Stimulated activated CD4-positive, alpha-beta T cell treated with anti-CD3 and anti-CD28 coated beads, Interleukin-2, amount 100 ng/mL, for 4 hours (primary cell): ENCODE results near the gene DPF3.

Experiments used
- DNase-seq: peaks from one replicate; pipeline ENCODE4 v3.0.0-alpha.2; 2020; ENCODE audit warnings: low read depth

The DPF3 gene

GRCh38 chr14:72742838-72743195, 151.1 kb downstream of the DPF3 start:
- DNase-seq: no peak

- DNase-seq: no peak
These were observed 151.6 kb downstream of the DPF3 start for GRCh38 chr14:72742118-72742837.

GRCh38 chr14:72741826-72742117, 152.1 kb downstream of the DPF3 start:
- no peak for DNase-seq

GRCh38 chr14:72740966-72741825, 152.7 kb downstream of the DPF3 start:
- DNase-seq: no peak

GRCh38 chr14:72740504-72740961, 153.4 kb downstream of the DPF3 start:
- no peak for DNase-seq

GRCh38 chr14:72739446-72740405, 154.2 kb downstream of the DPF3 start:
- DNase-seq: no peak

- DNase-seq: no peak
These were observed 155.7 kb downstream of the DPF3 start for GRCh38 chr14:72738161-72738611.

- no peak for DNase-seq
These were observed 156.3 kb downstream of the DPF3 start for GRCh38 chr14:72737560-72737943.

GRCh38 chr14:72736786-72737559, 156.9 kb downstream of the DPF3 start:
- DNase-seq: no peak

- DNase-seq: no peak
These were observed 157.6 kb downstream of the DPF3 start for GRCh38 chr14:72736308-72736707.

GRCh38 chr14:72732022-72732780, 161.7 kb downstream of the DPF3 start:
- no peak for DNase-seq

- DNase-seq: no peak
These were observed 162.5 kb downstream of the DPF3 start for GRCh38 chr14:72731252-72732020.

- DNase-seq: no peak
These were observed 163.4 kb downstream of the DPF3 start for GRCh38 chr14:72730468-72730867.

GRCh38 chr14:72726444-72726843, 167.5 kb downstream of the DPF3 start:
- no peak for DNase-seq

GRCh38 chr14:72723858-72724530, 169.9 kb downstream of the DPF3 start:
- DNase-seq: no peak

- DNase-seq: no peak
These were observed 171.6 kb downstream of the DPF3 start for GRCh38 chr14:72722201-72722785.

- DNase-seq: no peak
These were observed 172.8 kb downstream of the DPF3 start for GRCh38 chr14:72721083-72721482.

- no peak for DNase-seq
These were observed 176.7 kb downstream of the DPF3 start for GRCh38 chr14:72717220-72717619.

- DNase-seq: no peak
These were observed 177.4 kb downstream of the DPF3 start for GRCh38 chr14:72716476-72716875.
